ENCODE measurements around the gene COL4A6.
"Not testable (repeated sequence)": the region's sequence is repeated elsewhere in the genome, so short reads cannot be mapped to it uniquely, and the experiment has no call there.

DNA sequence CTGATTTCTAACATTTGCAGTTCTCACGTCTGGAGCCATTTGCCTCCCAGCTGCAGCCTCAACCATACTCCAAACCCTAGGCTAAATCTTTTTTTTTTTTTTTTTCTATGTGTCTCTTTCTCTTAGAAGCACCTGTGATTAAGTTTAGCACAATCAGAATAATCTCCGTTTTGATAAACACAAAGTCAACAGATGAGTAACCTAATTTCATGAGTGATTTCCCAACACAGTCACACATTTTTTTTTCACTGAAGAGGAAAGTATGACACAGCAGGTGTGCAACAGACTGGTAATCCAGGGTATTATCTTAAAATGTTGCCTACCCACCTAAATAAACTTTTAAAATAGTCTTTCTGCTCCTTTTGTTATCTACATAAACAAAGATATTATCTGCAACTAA is 62.6 kb downstream of the COL4A6 start:
- TF ChIP-seq, protein P1, sequence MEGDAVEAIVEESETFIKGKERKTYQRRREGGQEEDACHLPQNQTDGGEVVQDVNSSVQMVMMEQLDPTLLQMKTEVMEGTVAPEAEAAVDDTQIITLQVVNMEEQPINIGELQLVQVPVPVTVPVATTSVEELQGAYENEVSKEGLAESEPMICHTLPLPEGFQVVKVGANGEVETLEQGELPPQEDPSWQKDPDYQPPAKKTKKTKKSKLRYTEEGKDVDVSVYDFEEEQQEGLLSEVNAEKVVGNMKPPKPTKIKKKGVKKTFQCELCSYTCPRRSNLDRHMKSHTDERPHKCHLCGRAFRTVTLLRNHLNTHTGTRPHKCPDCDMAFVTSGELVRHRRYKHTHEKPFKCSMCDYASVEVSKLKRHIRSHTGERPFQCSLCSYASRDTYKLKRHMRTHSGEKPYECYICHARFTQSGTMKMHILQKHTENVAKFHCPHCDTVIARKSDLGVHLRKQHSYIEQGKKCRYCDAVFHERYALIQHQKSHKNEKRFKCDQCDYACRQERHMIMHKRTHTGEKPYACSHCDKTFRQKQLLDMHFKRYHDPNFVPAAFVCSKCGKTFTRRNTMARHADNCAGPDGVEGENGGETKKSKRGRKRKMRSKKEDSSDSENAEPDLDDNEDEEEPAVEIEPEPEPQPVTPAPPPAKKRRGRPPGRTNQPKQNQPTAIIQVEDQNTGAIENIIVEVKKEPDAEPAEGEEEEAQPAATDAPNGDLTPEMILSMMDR (conservative IDR thresholded peaks at IDR 0.05): not testable (repeated sequence)
- TF ChIP-seq ZFX (IDR thresholded peaks at IDR 0.05): not testable (repeated sequence)

Measured in C4-2B (cell line).